Psoas muscle (tissue), 8 donors: ENCODE measurements around the gene ZNF419. TPM values are rescaled to one million over a fixed set of nuclear protein-coding genes. Genes with fewer than 3 reads are reported as not detected.
"Not testable (repeated sequence)": the region's sequence is repeated elsewhere in the genome, so short reads cannot be mapped to it uniquely, and the experiment has no call there.

Experiments
- ATAC-seq, 4 donors: fragments of 200-7000 bp; cut with Tn5 transposase; one replicate each; pipeline ENCODE4 v1.9.1; 2020; ENCODE audit warnings: moderate library complexity in 3 of 4, mild to moderate bottlenecking in 2 of 4
- DNase-seq, 2 donors: peaks; one replicate each; pipeline ENCODE4 v3.0.0-alpha.2; 2020
- H3K27ac ChIP-seq: fragments of 200-600 bp; one replicate; pipeline ENCODE4 v1.8.0; 2022
- H3K27me3 ChIP-seq, 3 donors: fragments of 200-600 bp in 1 of 3; one replicate each; pipeline versions ENCODE4 v1.6.1 to v1.8.0; 2013 to 2022; ENCODE audit warnings: low read length in 2 of 3, mild to moderate bottlenecking in 2 of 3, moderate library complexity in 1 of 3; ENCODE audit not compliant: insufficient read depth in 3 of 3
- H3K36me3 ChIP-seq, 2 donors: fragments of 200-600 bp in 1 of 2; one replicate each; pipeline versions ENCODE4 v1.6.1 to v1.8.0; 2013 to 2022; ENCODE audit warnings: low read depth in 1 of 2, mild to moderate bottlenecking in 1 of 2, moderate library complexity in 1 of 2; ENCODE audit not compliant: insufficient read depth in 1 of 2
- H3K4me1 ChIP-seq: fragments of 200-600 bp; one replicate; pipeline ENCODE4 v1.8.0; 2022
- H3K4me3 ChIP-seq: fragments of 200-600 bp; one replicate; pipeline ENCODE4 v1.8.0; 2022; ENCODE audit warnings: mild to moderate bottlenecking
- H3K9me3 ChIP-seq: fragments of 200-600 bp; one replicate; pipeline ENCODE4 v1.8.0; 2022
- CTCF ChIP-seq: fragments of 200-600 bp; IDR thresholded peaks from one replicate; pipeline ENCODE4 v1.8.0; 2022; ENCODE audit warnings: antibody characterized with exemption
- WGBS, 3 donors: extraction: QIAGEN DNeasy Blood & Tissue Kit; methylation state at CpG; one replicate each; pipeline versions ENCODE4 v1.1.6 to v1.1.7; 2013; 5-methylcytosine and 5-hydroxymethylcytosine counted together
- intact Hi-C, 2 donors: fragments of 100-400 bp; cut with DNase I; formaldehyde crosslinking; loops; one replicate each; pipeline versions ENCODE4 v1.11.0 to v1.14.2; 2022
- polyA plus RNA-seq, 3 donors: library from polyadenylated mRNA; stranded (reverse); fragments of 200-250 nt; gene quantifications; one replicate each; pipeline ENCODE4 v1.2.3, GENCODE V29; 2013
- total RNA-seq, 4 donors: library from RNA; stranded (reverse); fragmentation: NEBNext Ultra II Directional in 2 of 4; extraction: Animal tissue kit (Norgen Biotek cat#: 25700) in 2 of 4; gene quantifications; one replicate each; pipeline versions ENCODE4 v1.2.1 to v1.2.4, GENCODE V29; 2021 to 2023
- donor health status: healthy with polysubstance abuse.
- donor health status: DM: no; HTN: no; CAD: no; lungs with moderate emphysema.
- donor health status: Bipolar disorder and iron deficiency.
- donor health status: healthy.
- donor health status: DM: yes; HTN: yes; CAD: no.
- donor health status: DM: no; HTN: no; CAD: no.
- donor health status: DM: no; HTN: no; CAD: no.
- donor health status: DM: yes; HTN: yes; CAD: no.

ZNF419 gene
- total and polyA plus RNA-seq, 7 donors: 4.1 to 24.4 (median 6.9) TPM

- Histone ChIP-seq H3K4me3 (no peak overlapping the region), H3K36me3 (peaks cover 12 to 41% of the 10 kb centered on the region in 2 donors), H3K9me3 (peaks cover 17% of the 10 kb centered on the region), H3K27me3 (no peaks in the 10 kb centered on the region), H3K27ac (no peak overlapping the region), H3K4me1 (no peaks in the 10 kb centered on the region)
- no peak for DNase-seq
- intact Hi-C loops: no loop called here
- ATAC-seq: no peak
- WGBS, 3 donors: 60 to 83% (median 83%) methylated on average over 4 of the region's 4 CpGs
- TF ChIP-seq CTCF: no peak
Observed at GRCh38 chr19:57506163-57506562, 18.6 kb downstream of the ZNF419 start.

- peaks cover 22 to 47% of the 10 kb centered on the region in 2 donors for H3K36me3 ChIP-seq
- H3K9me3 ChIP-seq: peaks cover 34% of the 10 kb centered on the region
- no peak overlapping the region for H3K27ac ChIP-seq
- no peaks in the 10 kb centered on the region for H3K27me3 ChIP-seq
- ATAC-seq: no peak
- no peak overlapping the region for H3K4me3 ChIP-seq
- DNase-seq: no peak
- H3K4me1 ChIP-seq: no peaks in the 10 kb centered on the region
- TF ChIP-seq CTCF: no peak
- intact Hi-C loops: no loop called here
Observed at GRCh38 chr19:57511484-57511883, 23.9 kb downstream of the ZNF419 start.

- DNase-seq (no peak), ATAC-seq (no peak)
- no peak for TF ChIP-seq CTCF
- H3K27me3 ChIP-seq: no peaks in the 10 kb centered on the region
- H3K9me3 ChIP-seq: peaks cover 40% of the 10 kb centered on the region
- no peaks in the 10 kb centered on the region for H3K4me1 ChIP-seq
- H3K4me3 ChIP-seq: no peak overlapping the region
- H3K36me3 ChIP-seq: peaks cover 19 to 44% of the 10 kb centered on the region in 2 donors
- intact Hi-C loops: no loop called here
- no peak overlapping the region for H3K27ac ChIP-seq
- WGBS, 3 donors: 93 to 97% (median 95%) methylated on average over 6 of the region's 6 CpGs
Observed at GRCh38 chr19:57512845-57513244, 25.3 kb downstream of the ZNF419 start.

GRCh38 chr19:57515255-57515654, 27.7 kb downstream of the ZNF419 start:
- no peak overlapping the region for H3K27ac ChIP-seq
- intact Hi-C loops: no loop called here
- no peaks in the 10 kb centered on the region for H3K27me3 ChIP-seq
- DNase-seq (no peak), ATAC-seq (no peak)
- no peaks in the 10 kb centered on the region for H3K4me1 ChIP-seq
- TF ChIP-seq CTCF: no peak
- WGBS, 3 donors: 68 to 83% (median 80%) methylated on average over 5 of the region's 5 CpGs
- no peak overlapping the region for H3K4me3 ChIP-seq
- peaks cover 28% of the 10 kb centered on the region for H3K9me3 ChIP-seq
- H3K36me3 ChIP-seq: peaks cover 19 to 40% of the 10 kb centered on the region in 2 donors

- DNase-seq, ATAC-seq, H3K9me3 ChIP-seq, H3K27ac ChIP-seq, H3K4me3 ChIP-seq, H3K4me1 ChIP-seq, H3K27me3 ChIP-seq, intact Hi-C loops: not testable (repeated sequence)
- H3K36me3 ChIP-seq: peaks cover 19 to 35% of the 10 kb centered on the region in 2 donors
- 84 to 89% (median 86%) methylated on average over 4 of the region's 4 CpGs for WGBS, 3 donors
Observed at GRCh38 chr19:57518021-57518420, 30.5 kb downstream of the ZNF419 start.
